GM12878 (cell line): ENCODE results near the gene CLEC4G. TPM values are rescaled to one million over a fixed set of nuclear protein-coding genes. Genes with fewer than 3 reads are reported as not detected.

Experiments
- ATF3 ChIP-seq: IDR thresholded peaks from 2 replicates; pipeline ENCODE4 v1.6.1; 2011; ENCODE audit warnings: low read depth, mild to moderate bottlenecking, low read length, moderate library complexity, borderline replicate concordance; ENCODE audit errors: extremely low read depth
- ATF7 ChIP-seq: fragments of 450-650 bp; IDR thresholded peaks from 2 replicates; pipeline ENCODE4 v1.6.1; 2016; ENCODE audit warnings: low read depth, mild to moderate bottlenecking
- BACH1 ChIP-seq: fragments of 450-650 bp; IDR thresholded peaks from 2 replicates; pipeline ENCODE4 v1.6.1; 2017; ENCODE audit warnings: mild to moderate bottlenecking, borderline replicate concordance
- BCL3 ChIP-seq: IDR thresholded peaks from 2 replicates; pipeline ENCODE4 v1.6.1; 2011; ENCODE audit warnings: borderline replicate concordance, low read depth, mild to moderate bottlenecking, moderate library complexity, low read length; ENCODE audit not compliant: insufficient read depth, poor library complexity, severe bottlenecking
- CREM ChIP-seq: IDR thresholded peaks from 2 replicates; pipeline ENCODE4 v1.6.1; 2014; ENCODE audit warnings: antibody characterized with exemption, low read depth
- CTCF ChIP-seq, 3 experiments: IDR thresholded peaks in 2 of 3; conservative IDR thresholded peaks in 1 of 3; 2 replicates each; pipeline ENCODE4 v1.5.1; 2011; ENCODE audit warnings: low read depth in 3 of 3, low read length in 3 of 3, mild to moderate bottlenecking in 3 of 3, control low read depth in 2 of 3, moderate library complexity in 2 of 3, inconsistent platforms in 1 of 3, mixed read lengths in 1 of 3; ENCODE audit not compliant: control insufficient read depth in 2 of 3, insufficient read depth in 1 of 3; ENCODE audit errors: extremely low read depth in 1 of 3
- CUX1 ChIP-seq: IDR thresholded peaks from 2 replicates; pipeline ENCODE4 v1.6.1; 2012; ENCODE audit warnings: improper control_type of control experiment, low read depth, low read length; ENCODE audit not compliant: insufficient replicate concordance
- DPF2 ChIP-seq: fragments of 450-650 bp; IDR thresholded peaks from 2 replicates; pipeline ENCODE4 v1.6.1; 2017; ENCODE audit warnings: mild to moderate bottlenecking
- MAX ChIP-seq: IDR thresholded peaks from 2 replicates; pipeline ENCODE4 v1.6.1; 2012; ENCODE audit warnings: low read depth, low read length, improper control_type of control experiment
- NRF1 ChIP-seq: conservative IDR thresholded peaks from 2 replicates; pipeline ENCODE4 v1.6.1; 2011; ENCODE audit warnings: mild to moderate bottlenecking, low read depth, low read length, improper control_type of control experiment
- PAX5 ChIP-seq: IDR thresholded peaks from 2 replicates; pipeline ENCODE4 v1.6.1; 2011; ENCODE audit warnings: low read depth, low read length, borderline replicate concordance
- POU2F2 ChIP-seq: IDR thresholded peaks from 3 replicates; pipeline ENCODE4 v1.6.1; 2011; ENCODE audit warnings: low read depth, mild to moderate bottlenecking, low read length, borderline replicate concordance
- USF1 ChIP-seq: IDR thresholded peaks from 2 replicates; pipeline ENCODE4 v1.6.1; 2011; ENCODE audit warnings: borderline replicate concordance, low read depth, mild to moderate bottlenecking, moderate library complexity, mixed read lengths, low read length; ENCODE audit not compliant: insufficient read depth; ENCODE audit errors: extremely low read length
- ZBTB33 ChIP-seq: fragments of 450-650 bp; IDR thresholded peaks from 2 replicates; pipeline ENCODE4 v1.6.1; 2017; ENCODE audit warnings: mild to moderate bottlenecking
- polyA plus RNA-seq, 11 experiments: library from polyadenylated mRNA; depleted of rRNA in 4 of 11; unstranded in 6 of 11; stranded (reverse) in 5 of 11; fragments of >200 nt; fragmentation: Nextera tagmentation in 4 of 11; fragmentation: Illumina TruSeq in 1 of 11; extraction: Ambion mirVana in 4 of 11; extraction: Trizol in 1 of 11; gene quantifications; 1 replicate in 1 of 11; 2 replicates in 10 of 11; pipeline versions ENCODE4 v1.2.1 to v1.2.3, GENCODE V29; 2011 to 2016; ENCODE audit warnings: inconsistent platforms in 2 of 11, missing spikeins in 2 of 11, low read depth in 1 of 11
- total RNA-seq, 4 experiments: library from RNA; depleted of rRNA in 3 of 4; stranded (reverse); fragments of >200 nt in 3 of 4; fragmentation: Illumina TruSeq in 1 of 4; extraction: Trizol in 1 of 4; gene quantifications; 2 replicates each; pipeline versions ENCODE4 v1.2.1 to v1.2.3, GENCODE V29; 2013 to 2021

CLEC4G gene
- total and polyA plus RNA-seq, 10 of the 15 experiments (the other 5 are each of a cell fraction or from before 2014, with no cell fraction given), result 0.04 TPM; not detected in 9

- peak; percentile 34; the same call in 1 of the 2 replicates for TF ChIP-seq ATF3
- TF ChIP-seq BCL3, result peak; percentile 96
- TF ChIP-seq ZBTB33, result peak; percentile 57; the same call in 1 of the 2 replicates
- no peak for TF ChIP-seq CREM
- peak; percentile 83 for TF ChIP-seq USF1
- TF ChIP-seq NRF1, result no peak
- 0 out of 2 replicates have a peak, but pooled peaks have one; percentile 21 for TF ChIP-seq DPF2
- peak; percentile 49; the same call in 1 of the 2 replicates for TF ChIP-seq MAX
- peak; percentile 74; the same call in 2 of the 3 replicates for TF ChIP-seq POU2F2
- TF ChIP-seq CUX1, result no peak
- TF ChIP-seq BACH1, result peak; percentile 55; the same call in 1 of the 2 replicates
- 0 out of 2 replicates have a peak, but pooled peaks have one; percentile 12 for TF ChIP-seq ATF7
- peak; percentile 96 for TF ChIP-seq PAX5
- TF ChIP-seq CTCF (IDR thresholded peaks at IDR 0.05 in 2 of 3, conservative IDR thresholded peaks at IDR 0.05 in 1 of 3; ENCODE audit: control insufficient read depth in 2 of 3, extremely low read depth in 1 of 3, insufficient read depth in 1 of 3, low read depth in 3 of 3, low read length in 3 of 3), result peak; percentile 63 to 90 (median 86)
Measured at GRCh38 chr19:7678971-7679751, 52.7 kb downstream of the CLEC4G start (continued).
